Esophagus muscularis mucosa (tissue), 3 donors: Measurements from ENCODE around the gene PRKAR1A.

Source experiments
- CTCF ChIP-seq, 3 experiments: fragments of 200-600 bp in 2 of 3; fragments of 450-650 bp in 1 of 3; sonication (generic) in 2 of 3; IDR thresholded peaks; one replicate each; pipeline ENCODE4 v1.5.1; 2017 to 2019; ENCODE audit warnings: antibody characterized with exemption in 3 of 3, mild to moderate bottlenecking in 2 of 3, moderate library complexity in 1 of 3
- POLR2AphosphoS5 ChIP-seq, 2 donors: sonication (generic); formaldehyde crosslinking; IDR thresholded peaks; one replicate each; pipeline ENCODE4 v1.6.1; 2017; ENCODE audit warnings: antibody characterized with exemption in 2 of 2

GRCh38 chr17:68556551-68556950, 44.3 kb downstream of the PRKAR1A start:
- TF ChIP-seq CTCF (IDR thresholded peaks at IDR 0.05) (no peak), POLR2AphosphoS5 (IDR thresholded peaks at IDR 0.05) (no peak)
